Skeletal muscle tissue (tissue), 4 donors: Measurements from ENCODE around the gene LCE1F. TPM values are rescaled to one million over a fixed set of nuclear protein-coding genes. Genes with fewer than 3 reads are reported as not detected.

Experiments used
- H3K27ac ChIP-seq: one replicate; pipeline ENCODE4 v1.7.0; 2013; ENCODE audit warnings: mild to moderate bottlenecking, low read depth, low read length, inconsistent platforms
- H3K27me3 ChIP-seq, 3 donors: one replicate each; pipeline ENCODE4 v1.7.0; 2013; ENCODE audit warnings: low read length in 3 of 3; ENCODE audit not compliant: control insufficient read depth in 3 of 3, insufficient read depth in 3 of 3
- H3K36me3 ChIP-seq, 3 donors: one replicate each; pipeline ENCODE4 v1.7.0; 2013; ENCODE audit warnings: low read length in 3 of 3; ENCODE audit not compliant: control insufficient read depth in 3 of 3, insufficient read depth in 3 of 3
- H3K4me1 ChIP-seq, 3 donors: one replicate each; pipeline ENCODE4 v1.7.0; 2013; ENCODE audit warnings: low read length in 3 of 3, mild to moderate bottlenecking in 3 of 3; ENCODE audit not compliant: control insufficient read depth in 3 of 3, insufficient read depth in 3 of 3
- H3K4me3 ChIP-seq, 3 donors: one replicate each; pipeline ENCODE4 v1.7.0; 2013; ENCODE audit warnings: low read length in 3 of 3
- H3K9ac ChIP-seq, 3 donors: one replicate each; pipeline ENCODE4 v1.7.0; 2013; ENCODE audit warnings: low read length in 3 of 3, mild to moderate bottlenecking in 3 of 3, moderate library complexity in 2 of 3, low read depth in 1 of 3
- H3K9me3 ChIP-seq, 3 donors: one replicate each; pipeline ENCODE4 v1.7.0; 2013; ENCODE audit warnings: low read length in 3 of 3; ENCODE audit not compliant: control insufficient read depth in 3 of 3
- total RNA-seq: library from RNA; depleted of rRNA; stranded (reverse); fragments of >200 nt; gene quantifications from one replicate; pipeline ENCODE4 v1.2.3, GENCODE V29; 2014
- donor health status: Osteomylitis.

The LCE1F gene
- total RNA-seq, 1 donor from 2014 or later = not detected

DNA sequence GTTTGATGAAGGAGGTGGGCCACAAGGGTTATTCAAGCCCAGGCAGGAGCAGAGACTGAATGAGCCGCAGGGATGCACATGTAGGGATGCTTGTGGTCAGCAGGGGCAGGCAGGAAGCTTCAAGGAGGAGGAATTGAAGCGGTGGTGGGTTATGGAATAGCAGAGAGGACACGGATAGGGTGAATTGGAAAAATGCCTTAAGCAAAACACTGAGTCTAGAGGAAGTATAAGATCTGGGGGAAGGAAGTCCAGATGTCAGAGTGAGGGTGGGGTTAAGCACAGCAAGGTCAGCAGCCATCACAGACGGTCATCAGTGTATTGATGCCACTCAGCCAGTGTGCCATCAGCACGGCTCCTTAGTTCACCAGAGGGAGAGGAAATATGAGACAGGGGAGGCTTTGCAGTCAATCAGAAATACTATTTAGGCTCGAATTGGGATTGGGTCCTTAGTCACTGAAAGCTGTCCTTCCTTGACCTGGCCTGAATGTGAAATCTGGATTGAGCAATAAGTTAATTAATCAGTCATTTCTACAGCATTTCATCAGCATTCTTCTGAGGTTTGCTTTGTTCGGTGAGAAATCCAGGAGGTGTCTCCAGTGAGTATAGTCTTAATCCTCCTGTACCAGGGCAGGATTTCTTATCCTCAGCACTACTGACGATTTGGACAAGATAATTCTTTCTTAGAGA is 6.0 kb upstream of the LCE1F start:
- Histone ChIP-seq H3K4me3 (no peak overlapping the region), H3K4me1 (no peaks in the 10 kb centered on the region), H3K9ac (no peak overlapping the region), H3K27ac (no peak overlapping the region), H3K9me3 (peaks cover 0 to 4% (median 2%) of the 10 kb centered on the region in 3 donors), H3K27me3 (no peaks in the 10 kb centered on the region), H3K36me3 (no peaks in the 10 kb centered on the region)

DNA sequence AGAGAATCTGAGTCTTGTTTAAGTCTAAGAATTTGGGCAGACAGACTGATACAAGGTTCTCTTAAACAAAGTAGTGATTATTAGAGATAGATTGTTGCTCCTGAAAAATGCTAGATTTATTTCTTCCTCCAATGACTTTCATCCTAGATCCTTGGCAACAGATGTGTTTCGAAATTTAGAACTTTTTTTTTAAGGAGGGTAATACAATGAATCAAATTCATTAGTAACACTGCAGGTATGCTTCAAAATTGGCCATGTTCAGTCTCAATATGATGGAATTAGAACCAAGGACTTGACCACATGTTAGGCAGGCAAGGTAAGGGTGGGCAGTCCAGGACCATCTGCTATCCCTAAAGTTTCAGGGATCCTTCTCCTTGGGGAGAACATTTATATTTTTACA is 4.5 kb upstream of the LCE1F start:
- Histone ChIP-seq H3K4me3 (no peak overlapping the region), H3K36me3 (no peaks in the 10 kb centered on the region), H3K9me3 (peaks cover 0 to 4% (median 3%) of the 10 kb centered on the region in 3 donors), H3K27ac (no peak overlapping the region), H3K9ac (no peak overlapping the region), H3K4me1 (no peaks in the 10 kb centered on the region), H3K27me3 (no peaks in the 10 kb centered on the region)

- H3K9ac ChIP-seq = no peak overlapping the region
- H3K4me1 ChIP-seq = no peaks in the 10 kb centered on the region
- no peaks in the 10 kb centered on the region for H3K36me3 ChIP-seq
- no peaks in the 10 kb centered on the region for H3K27me3 ChIP-seq
- H3K4me3 ChIP-seq = no peak overlapping the region
- H3K9me3 ChIP-seq = peaks cover 0 to 4% (median 2%) of the 10 kb centered on the region in 3 donors
- no peak overlapping the region for H3K27ac ChIP-seq
These were observed 1.4 kb downstream of the LCE1F start for GRCh38 chr1:152776361-152776760.

GRCh38 chr1:152777510-152778137 is 2.7 kb downstream of the LCE1F start:
- no peak overlapping the region for H3K4me3 ChIP-seq
- no peaks in the 10 kb centered on the region for H3K36me3 ChIP-seq
- H3K27me3 ChIP-seq = no peaks in the 10 kb centered on the region
- H3K4me1 ChIP-seq = no peaks in the 10 kb centered on the region
- H3K9me3 ChIP-seq = peaks cover 0 to 2% (median 0%) of the 10 kb centered on the region in 3 donors
- H3K9ac ChIP-seq = no peak overlapping the region
- no peak overlapping the region for H3K27ac ChIP-seq

- Histone ChIP-seq H3K9me3 (no peaks in the 10 kb centered on the region), H3K9ac (no peak overlapping the region), H3K36me3 (no peaks in the 10 kb centered on the region), H3K4me3 (no peak overlapping the region), H3K27ac (no peak overlapping the region), H3K4me1 (no peaks in the 10 kb centered on the region), H3K27me3 (peaks cover 0 to 2% (median 0%) of the 10 kb centered on the region in 3 donors)
These were observed 8.2 kb downstream of the LCE1F start for GRCh38 chr1:152783095-152783494.

- Histone ChIP-seq H3K4me3 (no peak within 1 kb of the TSS), H3K27ac (no peak within 1 kb of the TSS)
These were observed 11.1 kb downstream of the LCE1F start, which contains the start of gene LCE1E for GRCh38 chr1:152786077-152786476. Gene LCE1E (plus strand): TSS chr1:152786257. CDS start chr1:152787300, 1,043 bp downstream.

GRCh38 chr1:152795686-152796085 is 20.7 kb downstream of the LCE1F start:
- Histone ChIP-seq H3K27ac (no peak overlapping the region), H3K4me3 (no peak overlapping the region), H3K27me3 (no peaks in the 10 kb centered on the region), H3K9me3 (no peaks in the 10 kb centered on the region), H3K9ac (no peak overlapping the region), H3K4me1 (no peaks in the 10 kb centered on the region), H3K36me3 (no peaks in the 10 kb centered on the region)

More at GRCh38 chr1:152786077-152786476, 11.1 kb downstream of the LCE1F start, which contains the start of gene LCE1E:
- H3K9me3 ChIP-seq = no peaks in the 10 kb centered on the region
- no peaks in the 10 kb centered on the region for H3K4me1 ChIP-seq
- no peak within 1 kb of the TSS for H3K9ac ChIP-seq
- H3K36me3 ChIP-seq = no peaks in the 10 kb centered on the region
- peaks cover 0 to 2% (median 0%) of the 10 kb centered on the region in 3 donors for H3K27me3 ChIP-seq

- Histone ChIP-seq H3K4me3 (no peak within 1 kb of the TSS), H3K9me3 (no peaks in the 10 kb centered on the region)
These were observed 21.5 kb downstream of the LCE1F start, which contains the start of gene LCE1D for GRCh38 chr1:152796421-152796820. Gene LCE1D (plus strand): TSS chr1:152796721. CDS start chr1:152797795, 1,074 bp downstream.

DNA sequence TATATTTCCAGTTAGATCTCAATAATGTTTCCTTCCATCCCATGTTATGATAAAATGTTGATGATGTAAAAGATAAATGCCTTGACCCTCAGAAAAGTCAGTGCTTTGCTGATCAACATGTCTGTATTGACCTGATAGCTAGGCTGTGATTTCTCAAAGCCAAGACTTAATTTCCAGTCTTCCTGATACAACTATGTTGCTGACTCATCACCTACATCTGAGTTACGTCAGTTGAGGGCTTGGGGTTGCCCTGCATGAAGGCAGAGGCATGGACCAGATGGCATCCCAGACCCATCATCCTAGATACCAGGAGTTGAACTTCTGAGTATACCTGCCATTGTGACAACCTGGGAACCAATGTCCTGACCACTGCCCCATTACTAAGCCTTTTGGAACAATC is 26.4 kb downstream of the LCE1F start:
- no peak overlapping the region for H3K4me3 ChIP-seq
- H3K27me3 ChIP-seq = no peaks in the 10 kb centered on the region
- no peak overlapping the region for H3K9ac ChIP-seq
- no peaks in the 10 kb centered on the region for H3K36me3 ChIP-seq
- no peak overlapping the region for H3K27ac ChIP-seq
- H3K4me1 ChIP-seq = no peaks in the 10 kb centered on the region
- no peaks in the 10 kb centered on the region for H3K9me3 ChIP-seq

More at GRCh38 chr1:152796421-152796820, 21.5 kb downstream of the LCE1F start, which contains the start of gene LCE1D:
- H3K9ac ChIP-seq = no peak within 1 kb of the TSS
- no peaks in the 10 kb centered on the region for H3K36me3 ChIP-seq
- H3K4me1 ChIP-seq = no peaks in the 10 kb centered on the region
- no peak within 1 kb of the TSS for H3K27ac ChIP-seq
- H3K27me3 ChIP-seq = no peaks in the 10 kb centered on the region

DNA sequence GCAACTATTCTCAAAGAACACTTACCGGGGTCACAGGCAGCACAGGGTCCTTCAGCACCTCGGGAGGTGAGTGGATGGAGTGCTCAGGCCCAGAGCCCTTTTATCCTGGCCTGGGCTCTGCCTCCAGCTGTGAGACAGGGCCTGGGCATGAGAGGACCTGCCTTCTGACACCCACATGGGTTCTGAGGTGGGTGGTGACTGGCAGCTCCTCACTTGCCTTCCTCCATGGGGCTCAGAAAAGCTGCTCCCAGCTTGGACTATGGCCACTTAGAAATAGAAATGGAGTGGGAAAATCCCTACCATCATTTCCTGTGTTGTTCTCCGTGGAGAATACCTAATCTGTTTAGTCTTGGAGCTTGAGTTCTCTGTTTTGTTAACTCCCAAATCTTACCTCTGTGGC is 31.6 kb downstream of the LCE1F start, which contains the start of gene LCE1C:
LCE1C (minus strand) TSS at position 76 of the 400 bp plus-strand sequence. CDS start 1,173 bp downstream, outside the sequence.
- Histone ChIP-seq H3K36me3 (no peaks in the 10 kb centered on the region), H3K27ac (no peak within 1 kb of the TSS), H3K27me3 (peaks cover 0 to 2% (median 0%) of the 10 kb centered on the region in 3 donors), H3K4me3 (no peak within 1 kb of the TSS), H3K9me3 (no peaks in the 10 kb centered on the region), H3K4me1 (no peaks in the 10 kb centered on the region), H3K9ac (no peak within 1 kb of the TSS)
